HG03039 (cell line): Measurements from ENCODE around the gene SFRP5.
A peak's percentile ranks its signal among the peaks of the same experiment; 100 is the strongest.

Source experiments
- ATAC-seq: cut with Tn5 transposase; IDR thresholded peaks from one replicate; pipeline ENCODE4 v1.9.1; 2021; ENCODE audit warnings: mild to moderate bottlenecking, moderate library complexity; ENCODE audit not compliant: unreplicated experiment

Gene SFRP5

DNA sequence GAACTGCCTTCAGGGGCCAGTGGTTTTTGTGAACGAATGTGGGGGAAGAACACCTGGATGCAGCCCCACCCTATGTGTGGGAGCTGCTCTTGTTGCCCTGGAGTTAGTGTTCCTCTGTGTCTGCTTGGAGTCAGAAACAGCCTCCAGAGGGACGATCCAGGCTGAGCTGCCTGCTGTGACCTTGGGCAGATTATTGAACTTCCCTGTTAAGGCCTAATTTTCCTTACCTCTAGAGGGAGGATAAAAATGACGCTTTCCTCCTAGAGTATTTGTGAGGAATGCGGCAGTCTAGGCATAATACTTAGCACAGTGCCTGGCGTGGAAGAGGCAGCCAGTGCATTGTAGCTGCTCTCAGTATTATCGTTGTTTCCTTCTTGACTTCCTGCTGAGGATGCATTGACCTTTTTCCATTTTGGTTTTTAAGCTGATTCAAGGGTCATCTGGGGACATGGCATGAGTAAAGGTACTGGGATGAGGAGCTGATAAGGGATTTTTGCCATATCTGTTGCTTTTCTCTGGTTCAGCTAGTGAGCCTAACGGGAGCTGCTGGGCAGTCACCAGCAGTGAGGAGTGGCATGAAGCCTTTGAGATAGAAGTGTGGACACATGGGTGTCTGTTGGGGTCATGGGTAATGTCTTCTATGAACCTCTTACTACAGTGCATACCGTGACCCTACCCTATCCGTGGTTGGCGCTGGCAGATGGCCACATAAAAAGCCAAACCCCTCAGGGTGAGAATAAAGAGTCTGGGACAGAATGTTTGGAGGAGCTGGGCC lies 28.4 kb downstream of the SFRP5 start:
- no peak for ATAC-seq

- ATAC-seq: no peak
Measured at GRCh38 chr10:97740613-97741012, 31.2 kb downstream of the SFRP5 start.

DNA sequence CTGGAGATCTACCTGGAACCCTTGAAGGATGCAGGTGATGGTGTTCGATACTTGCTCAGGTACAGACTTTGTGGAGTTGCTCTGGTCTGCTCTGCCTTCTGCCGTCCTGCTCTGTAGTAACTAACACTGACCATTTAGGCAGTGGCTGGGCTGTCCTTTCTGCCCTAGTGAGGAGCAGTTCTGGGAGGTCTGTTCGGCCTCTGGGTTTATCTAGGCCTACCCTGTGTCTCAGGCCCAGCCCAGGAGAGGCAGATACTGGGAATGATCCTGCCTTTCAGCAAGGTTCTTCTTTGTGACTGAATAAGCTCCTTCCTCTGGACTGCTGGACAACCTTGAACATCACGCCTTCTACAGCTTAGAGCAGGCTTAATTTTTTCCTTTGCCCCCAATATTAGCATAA lies 33.2 kb downstream of the SFRP5 start:
- no peak for ATAC-seq

- ATAC-seq: peak; percentile 14
Measured at GRCh38 chr10:97737770-97738265, 34.0 kb downstream of the SFRP5 start.

DNA sequence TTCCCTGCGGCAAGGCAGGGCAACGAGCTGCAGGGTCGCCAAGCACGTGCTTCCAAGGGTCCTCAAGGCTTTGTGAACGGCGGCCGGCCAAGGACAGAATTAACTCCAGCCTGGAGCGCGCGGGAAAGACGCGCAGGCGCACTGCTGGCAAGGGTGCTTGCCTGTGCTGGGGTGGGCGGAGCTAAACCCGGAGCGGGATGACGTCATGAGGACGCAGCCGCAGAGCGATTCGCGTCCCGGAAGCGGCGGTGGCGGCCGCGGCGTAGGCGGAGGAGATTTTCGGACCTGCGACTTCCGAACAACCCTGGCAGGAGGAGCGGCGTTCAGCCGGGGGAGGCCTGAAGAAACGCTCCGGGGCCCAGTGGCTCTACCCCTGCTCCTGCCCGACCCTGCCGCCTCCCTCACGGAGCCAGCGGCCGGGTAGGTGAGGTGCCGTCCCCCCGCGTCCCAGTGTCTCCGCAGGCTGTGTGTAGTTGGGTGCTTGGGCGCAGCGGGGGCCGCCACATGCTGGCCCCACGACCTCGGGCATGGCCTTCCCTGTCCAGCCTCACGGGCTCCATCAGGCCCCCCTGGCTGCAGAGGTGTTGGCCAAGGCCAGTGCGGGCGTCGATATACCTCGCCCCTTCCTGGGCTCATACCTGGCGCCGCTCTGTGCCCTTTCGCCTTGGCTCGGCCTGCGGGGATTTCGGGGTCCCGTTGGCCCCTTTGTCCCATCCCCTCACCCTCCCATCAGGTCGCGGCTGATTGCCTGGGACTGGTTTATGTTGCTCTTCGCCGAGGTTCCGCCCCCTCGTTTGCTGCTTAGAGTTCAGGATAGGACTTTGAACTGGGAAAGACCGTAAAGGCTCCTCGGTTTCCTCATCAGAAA lies 34.7 kb downstream of the SFRP5 start, which contains the start of gene ZFYVE27:
TSS of gene ZFYVE27 (plus strand) at position 227 of the 868 bp plus-strand sequence. CDS start 1,350 bp downstream, outside the sequence.
- ATAC-seq: peak; percentile 75

DNA sequence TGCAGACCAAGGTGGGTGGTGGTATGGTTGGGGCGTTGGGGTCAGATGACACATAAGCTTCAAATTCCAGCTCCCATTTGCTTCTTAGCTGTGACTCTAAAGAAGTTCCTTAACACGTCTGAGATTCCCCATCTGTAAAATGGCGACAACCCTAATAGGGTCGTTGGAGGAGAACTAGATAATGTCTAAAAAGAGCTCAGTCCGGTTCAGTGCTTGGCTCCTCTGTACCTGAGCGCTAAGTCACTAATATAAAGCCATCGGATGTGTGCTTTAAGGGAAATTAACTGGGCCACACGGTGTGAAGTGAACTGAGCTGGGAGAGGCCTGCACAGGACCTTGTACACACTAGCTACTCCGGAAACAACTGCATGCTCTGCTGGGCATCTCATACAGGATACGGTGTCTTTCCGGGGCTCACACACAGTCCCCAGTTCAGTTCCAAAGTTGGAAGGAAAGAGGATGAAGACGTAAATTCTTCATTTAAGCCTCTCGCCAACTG lies 35.3 kb downstream of the SFRP5 start:
- ATAC-seq: peak; percentile 15

DNA sequence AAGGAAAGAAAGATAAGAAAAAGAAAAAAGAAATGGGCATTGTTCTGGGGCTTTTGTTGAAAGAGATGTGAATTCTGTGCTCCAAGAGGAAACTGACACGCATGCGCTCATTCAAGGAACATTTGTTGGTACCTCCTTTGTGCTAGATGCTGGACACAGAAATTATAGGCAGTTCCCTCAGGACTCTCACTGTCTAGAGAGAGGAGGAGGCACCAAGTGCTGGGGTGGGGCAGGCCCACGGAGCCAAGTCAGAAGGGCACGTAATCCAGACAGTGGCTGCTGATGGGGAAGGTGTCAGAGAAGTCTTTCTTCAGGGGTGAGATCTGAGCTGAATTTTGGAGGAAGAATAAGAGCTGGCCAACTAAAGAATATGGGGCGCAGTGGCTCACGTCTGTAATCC lies 37.8 kb downstream of the SFRP5 start:
- ATAC-seq: no peak

DNA sequence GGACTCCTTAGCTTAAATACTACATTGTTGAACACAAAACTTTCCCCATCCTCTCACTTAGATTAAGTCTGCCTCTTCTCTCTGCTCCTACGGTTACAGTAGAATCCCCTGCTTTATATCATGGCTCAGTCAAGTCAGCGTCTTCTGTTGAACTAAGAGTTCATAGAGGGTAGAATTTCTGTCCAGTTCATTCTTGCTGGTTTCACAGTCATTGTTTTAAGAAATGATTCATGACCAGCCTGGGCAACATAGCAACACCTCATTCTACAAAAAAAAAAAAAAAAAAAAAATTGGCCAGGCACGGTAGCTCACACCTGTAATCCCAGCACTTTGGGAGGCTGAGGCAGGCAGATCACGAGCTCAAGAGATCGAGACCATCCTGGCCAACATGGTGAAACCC lies 38.5 kb downstream of the SFRP5 start:
- ATAC-seq: no peak

- no peak for ATAC-seq
Measured at GRCh38 chr10:97732052-97732359, 39.8 kb downstream of the SFRP5 start.

DNA sequence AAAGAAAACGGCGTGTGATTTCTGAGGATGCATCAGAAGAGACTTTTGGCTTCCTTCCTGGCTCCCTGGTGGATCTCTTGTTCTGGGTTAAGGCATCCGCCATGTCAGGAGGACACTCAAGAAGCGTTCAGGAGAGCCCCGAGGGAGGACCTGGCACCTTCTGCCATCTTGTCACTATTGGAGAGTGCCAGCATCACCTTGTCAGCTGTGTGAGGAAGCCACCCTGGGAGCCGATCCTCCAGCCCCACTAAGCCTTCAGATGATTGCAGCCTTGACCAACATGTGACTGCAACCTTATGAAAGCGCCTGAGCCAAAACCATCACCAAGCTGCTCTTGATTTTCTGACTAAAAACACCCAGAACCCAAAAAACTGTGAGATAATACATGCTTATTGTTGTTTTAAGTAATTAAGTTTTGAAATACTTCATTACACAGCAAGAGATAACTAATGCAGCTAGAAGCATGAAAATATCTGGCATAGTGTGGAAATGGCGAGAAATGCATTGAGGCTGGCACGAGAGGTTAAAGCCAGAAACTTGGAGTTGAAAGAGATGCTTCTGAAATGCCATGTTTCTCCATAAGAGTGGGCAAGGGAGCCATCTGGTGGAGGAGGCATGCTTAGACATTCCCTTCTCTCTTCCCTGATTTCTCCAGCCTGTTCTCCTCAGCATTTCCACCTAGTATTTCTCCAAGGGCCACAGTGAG lies 40.3 kb downstream of the SFRP5 start:
- no peak for ATAC-seq

GRCh38 chr10:97729014-97729413 lies 42.8 kb downstream of the SFRP5 start:
- ATAC-seq: no peak

DNA sequence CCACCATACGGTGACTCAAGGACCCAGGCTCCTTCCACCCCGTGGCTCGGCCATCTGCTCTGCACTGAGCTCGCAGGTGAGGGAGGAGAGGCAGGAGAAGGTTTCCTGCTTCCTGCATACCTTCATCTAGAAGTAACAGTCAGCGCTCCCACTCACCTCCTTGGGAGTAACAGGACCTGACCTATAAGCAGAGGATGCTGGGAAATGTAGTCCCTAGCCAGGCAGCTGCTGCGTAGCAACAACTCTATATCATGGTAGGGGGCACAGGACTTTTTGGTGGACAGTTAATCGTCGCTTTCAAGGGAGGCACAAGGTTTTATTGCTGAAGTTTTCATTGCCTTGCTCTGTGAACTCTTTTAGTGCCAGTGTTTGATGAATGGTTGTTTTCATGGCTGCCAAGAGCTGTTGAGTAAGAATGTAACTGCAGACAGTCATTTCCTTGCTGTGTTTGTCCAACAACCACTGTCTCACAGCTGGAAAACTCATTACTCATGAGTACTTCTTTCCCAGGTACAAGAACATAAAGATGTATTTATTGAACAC lies 45.1 kb downstream of the SFRP5 start:
- no peak for ATAC-seq

DNA sequence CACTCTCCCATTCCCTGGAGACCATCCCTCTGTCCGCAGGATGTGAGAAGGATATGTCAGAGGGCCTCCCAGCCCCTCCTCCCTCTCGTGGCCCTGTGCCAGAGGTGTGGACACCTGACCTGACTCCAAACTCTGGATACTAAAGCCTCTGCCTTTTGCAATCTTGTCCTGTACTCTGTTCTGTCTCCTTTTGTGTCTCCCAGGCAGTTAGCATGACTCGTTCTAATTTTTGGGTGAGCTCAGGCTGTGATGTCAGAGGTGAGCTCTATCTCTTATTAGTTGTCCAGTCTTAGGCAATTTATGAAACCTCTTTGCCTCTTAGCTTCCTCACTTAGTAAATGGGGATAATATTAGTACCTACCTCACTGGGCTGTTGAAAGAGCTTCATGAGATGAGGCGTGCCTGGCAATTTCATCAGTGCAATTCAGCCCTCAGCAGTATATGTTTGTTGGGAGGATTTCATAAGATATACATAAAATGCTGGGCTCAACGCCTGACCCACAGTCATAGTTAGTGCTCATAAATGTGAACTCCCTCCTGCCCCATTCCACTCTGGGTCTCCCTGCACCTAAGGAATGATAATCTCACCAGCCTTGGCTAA lies 47.4 kb downstream of the SFRP5 start:
- ATAC-seq: no peak

DNA sequence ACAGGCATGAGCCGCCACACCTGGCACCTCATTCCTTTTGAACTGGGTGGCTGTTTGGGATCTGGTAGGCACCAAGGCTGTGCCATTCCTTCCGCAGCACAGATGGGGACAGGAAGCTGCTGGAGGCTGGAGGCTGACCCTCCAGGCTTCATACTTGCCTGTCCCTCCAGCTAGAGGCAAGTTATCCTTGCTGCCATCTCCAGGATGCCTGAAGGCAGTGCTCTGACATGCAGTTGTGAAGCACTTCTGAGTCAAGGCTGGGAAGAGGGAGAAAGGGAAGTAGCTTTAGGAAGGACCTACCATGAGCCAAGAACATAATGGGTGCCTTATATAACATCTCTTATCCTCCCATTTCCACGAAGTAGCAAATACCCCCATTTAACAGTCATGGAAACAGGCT lies 48.8 kb downstream of the SFRP5 start:
- no peak for ATAC-seq

DNA sequence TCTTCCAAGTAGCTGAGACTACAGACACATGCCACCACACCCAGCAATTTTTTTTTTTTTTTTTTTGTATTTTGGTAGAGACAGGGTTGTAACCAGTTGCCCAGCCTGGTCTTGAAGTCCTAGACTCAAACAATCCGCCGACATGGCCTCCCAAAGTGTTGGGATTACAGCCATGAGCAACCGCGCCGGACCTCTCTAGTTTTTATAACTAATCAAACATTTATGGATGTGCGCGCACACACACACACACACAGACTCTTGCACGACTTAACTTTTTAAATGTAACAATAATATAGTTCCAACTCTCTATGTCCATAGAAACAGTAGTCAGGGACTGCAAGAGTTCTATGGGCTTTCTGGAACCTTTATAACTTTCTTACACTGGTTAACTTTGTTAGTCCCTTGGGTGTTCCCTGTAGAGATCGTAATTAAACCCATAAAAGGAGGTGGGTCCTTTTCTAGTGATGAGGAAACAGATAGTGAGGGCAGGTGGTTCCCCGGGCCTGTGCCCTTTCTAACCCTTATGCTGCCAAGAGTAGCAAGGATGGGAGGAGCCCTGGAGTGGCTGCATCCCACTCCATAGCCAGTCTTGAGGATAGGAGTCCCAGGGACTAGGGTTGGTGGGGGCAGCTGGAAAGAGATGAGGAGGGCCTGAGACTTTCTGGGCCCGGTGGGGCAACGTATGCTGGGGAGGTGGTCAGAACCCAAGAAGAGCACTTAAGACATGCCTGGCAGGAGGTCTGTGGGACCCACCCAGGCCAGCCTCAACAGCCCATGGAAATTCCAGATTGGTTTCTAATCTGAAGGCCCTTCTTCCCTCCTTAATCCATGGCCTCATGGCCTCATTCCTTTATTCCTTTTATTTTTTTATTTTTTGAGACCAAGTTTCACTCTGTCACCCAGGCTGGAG lies 49.7 kb downstream of the SFRP5 start:
- ATAC-seq: no peak

- no peak for ATAC-seq
Measured at GRCh38 chr10:97719602-97720001, 52.2 kb downstream of the SFRP5 start.

GRCh38 chr10:97718659-97719142 lies 53.1 kb downstream of the SFRP5 start:
- no peak for ATAC-seq

- ATAC-seq: no peak
Measured at GRCh38 chr10:97718178-97718577, 53.6 kb downstream of the SFRP5 start.

DNA sequence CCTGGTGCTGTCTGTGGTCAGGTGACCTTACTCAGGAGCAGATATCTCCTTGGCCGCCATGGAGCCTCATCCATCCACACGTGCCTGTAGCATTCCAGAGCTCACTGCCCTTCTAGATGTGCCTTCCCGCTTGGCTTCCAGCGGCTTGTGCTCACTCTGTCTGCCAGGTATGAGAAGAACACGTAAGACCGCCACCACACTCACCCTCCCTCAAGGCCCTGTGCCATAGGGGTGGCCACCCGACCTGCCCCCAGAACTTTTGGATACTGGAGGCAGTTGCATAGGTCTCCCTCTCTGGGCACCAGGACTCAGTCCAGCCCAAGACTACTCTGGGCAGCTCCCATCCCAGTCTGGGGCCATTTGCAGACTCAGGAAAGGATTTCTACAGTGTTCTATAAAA lies 54.2 kb downstream of the SFRP5 start:
- ATAC-seq: no peak
